NOMO-1 (cell line): ENCODE measurements around the gene LDB2.
"Not testable (repeated sequence)": the region's sequence is repeated elsewhere in the genome, so short reads cannot be mapped to it uniquely, and the experiment has no call there.

Source experiments
- DNase-seq, 2 experiments: peaks; one replicate each; lab custom pipeline; 2025; ENCODE audit not compliant: unreplicated experiment in 2 of 2; lab: John Stamatoyannopoulos, UW

The LDB2 gene

GRCh38 chr4:16579866-16580265, 318.6 kb downstream of the LDB2 start:
- DNase-seq = no peak

- no peak for DNase-seq
Observed at GRCh38 chr4:16577177-16577576, 321.3 kb downstream of the LDB2 start.

GRCh38 chr4:16574981-16575380, 323.5 kb downstream of the LDB2 start:
- DNase-seq = no peak

- DNase-seq = no peak
Observed at GRCh38 chr4:16573739-16574138, 324.7 kb downstream of the LDB2 start.

GRCh38 chr4:16573206-16573605, 325.2 kb downstream of the LDB2 start:
- no peak for DNase-seq

- DNase-seq = no peak
Observed at GRCh38 chr4:16572631-16573030, 325.8 kb downstream of the LDB2 start.

GRCh38 chr4:16572161-16572560, 326.3 kb downstream of the LDB2 start:
- DNase-seq = no peak

- DNase-seq = no peak
Observed at GRCh38 chr4:16569790-16570189, 328.7 kb downstream of the LDB2 start.

GRCh38 chr4:16557316-16557715, 341.1 kb downstream of the LDB2 start:
- DNase-seq = not testable (repeated sequence)

GRCh38 chr4:16555156-16555555, 343.3 kb downstream of the LDB2 start:
- no peak for DNase-seq

- DNase-seq = no peak
Observed at GRCh38 chr4:16550531-16550930, 347.9 kb downstream of the LDB2 start.

GRCh38 chr4:16545656-16546055, 352.8 kb downstream of the LDB2 start:
- no peak for DNase-seq

- no peak for DNase-seq
Observed at GRCh38 chr4:16544869-16545268, 353.6 kb downstream of the LDB2 start.

GRCh38 chr4:16544251-16544721, 354.2 kb downstream of the LDB2 start:
- DNase-seq = no peak

GRCh38 chr4:16537926-16538325, 360.5 kb downstream of the LDB2 start:
- no peak for DNase-seq

GRCh38 chr4:16532240-16532970, 366.0 kb downstream of the LDB2 start:
- DNase-seq = no peak

GRCh38 chr4:16530688-16531635, 367.5 kb downstream of the LDB2 start:
- no peak for DNase-seq

- no peak for DNase-seq
Observed at GRCh38 chr4:16524911-16525554, 373.4 kb downstream of the LDB2 start.

- DNase-seq = no peak
Observed at GRCh38 chr4:16524406-16524805, 374.0 kb downstream of the LDB2 start.

- DNase-seq = not testable (repeated sequence)
Observed at GRCh38 chr4:16523526-16523925, 374.9 kb downstream of the LDB2 start.
